ENCODE data around the gene TGFA. TPM values are rescaled to one million over a fixed set of nuclear protein-coding genes. Genes with fewer than 3 reads are reported as not detected.

Gene TGFA
- total and polyA plus RNA-seq, 2 experiments from 2014 or later, result 1.4 to 6.5 TPM

DNA sequence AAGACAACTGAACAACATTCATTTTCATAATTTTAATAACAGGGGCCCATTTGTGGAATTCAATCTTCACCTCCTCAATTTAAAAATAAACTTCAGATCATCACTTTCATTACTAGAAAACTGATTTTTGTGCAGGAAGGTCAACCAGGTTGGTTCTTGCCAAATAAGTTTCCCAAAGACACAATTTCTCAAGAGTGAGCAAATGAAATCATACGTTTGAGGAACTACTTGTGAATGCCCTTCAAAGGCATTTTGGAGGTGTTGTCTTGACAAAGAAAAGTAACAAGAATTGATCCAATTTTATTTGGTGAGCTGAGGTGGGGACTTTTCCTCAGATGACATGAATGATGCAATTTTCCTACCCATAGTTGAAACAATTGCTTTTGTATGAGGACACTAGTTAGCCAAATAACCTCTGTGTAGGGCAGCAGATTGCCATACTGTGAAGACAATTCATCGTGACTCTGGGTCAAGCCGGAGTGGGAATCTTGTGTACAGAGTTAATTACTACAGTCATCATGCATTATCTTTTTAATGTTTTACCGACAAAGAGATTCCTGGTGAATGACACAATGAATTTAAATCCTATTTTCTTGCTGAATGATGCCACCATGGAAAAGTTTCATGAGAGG is 121.8 kb downstream of the TGFA start (continued):
- TF ChIP-seq, protein P1, sequence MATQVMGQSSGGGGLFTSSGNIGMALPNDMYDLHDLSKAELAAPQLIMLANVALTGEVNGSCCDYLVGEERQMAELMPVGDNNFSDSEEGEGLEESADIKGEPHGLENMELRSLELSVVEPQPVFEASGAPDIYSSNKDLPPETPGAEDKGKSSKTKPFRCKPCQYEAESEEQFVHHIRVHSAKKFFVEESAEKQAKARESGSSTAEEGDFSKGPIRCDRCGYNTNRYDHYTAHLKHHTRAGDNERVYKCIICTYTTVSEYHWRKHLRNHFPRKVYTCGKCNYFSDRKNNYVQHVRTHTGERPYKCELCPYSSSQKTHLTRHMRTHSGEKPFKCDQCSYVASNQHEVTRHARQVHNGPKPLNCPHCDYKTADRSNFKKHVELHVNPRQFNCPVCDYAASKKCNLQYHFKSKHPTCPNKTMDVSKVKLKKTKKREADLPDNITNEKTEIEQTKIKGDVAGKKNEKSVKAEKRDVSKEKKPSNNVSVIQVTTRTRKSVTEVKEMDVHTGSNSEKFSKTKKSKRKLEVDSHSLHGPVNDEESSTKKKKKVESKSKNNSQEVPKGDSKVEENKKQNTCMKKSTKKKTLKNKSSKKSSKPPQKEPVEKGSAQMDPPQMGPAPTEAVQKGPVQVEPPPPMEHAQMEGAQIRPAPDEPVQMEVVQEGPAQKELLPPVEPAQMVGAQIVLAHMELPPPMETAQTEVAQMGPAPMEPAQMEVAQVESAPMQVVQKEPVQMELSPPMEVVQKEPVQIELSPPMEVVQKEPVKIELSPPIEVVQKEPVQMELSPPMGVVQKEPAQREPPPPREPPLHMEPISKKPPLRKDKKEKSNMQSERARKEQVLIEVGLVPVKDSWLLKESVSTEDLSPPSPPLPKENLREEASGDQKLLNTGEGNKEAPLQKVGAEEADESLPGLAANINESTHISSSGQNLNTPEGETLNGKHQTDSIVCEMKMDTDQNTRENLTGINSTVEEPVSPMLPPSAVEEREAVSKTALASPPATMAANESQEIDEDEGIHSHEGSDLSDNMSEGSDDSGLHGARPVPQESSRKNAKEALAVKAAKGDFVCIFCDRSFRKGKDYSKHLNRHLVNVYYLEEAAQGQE (IDR thresholded peaks at IDR 0.05; ENCODE audit: unreplicated experiment), result no peak
- TF ChIP-seq POLR2AphosphoS5 (IDR thresholded peaks at IDR 0.05; ENCODE audit: low read depth), result no peak
- TF ChIP-seq ZNF331 (CRISPR knock-in tag; IDR thresholded peaks at IDR 0.05; ENCODE audit: low read depth), result no peak
- TF ChIP-seq, protein P2, sequence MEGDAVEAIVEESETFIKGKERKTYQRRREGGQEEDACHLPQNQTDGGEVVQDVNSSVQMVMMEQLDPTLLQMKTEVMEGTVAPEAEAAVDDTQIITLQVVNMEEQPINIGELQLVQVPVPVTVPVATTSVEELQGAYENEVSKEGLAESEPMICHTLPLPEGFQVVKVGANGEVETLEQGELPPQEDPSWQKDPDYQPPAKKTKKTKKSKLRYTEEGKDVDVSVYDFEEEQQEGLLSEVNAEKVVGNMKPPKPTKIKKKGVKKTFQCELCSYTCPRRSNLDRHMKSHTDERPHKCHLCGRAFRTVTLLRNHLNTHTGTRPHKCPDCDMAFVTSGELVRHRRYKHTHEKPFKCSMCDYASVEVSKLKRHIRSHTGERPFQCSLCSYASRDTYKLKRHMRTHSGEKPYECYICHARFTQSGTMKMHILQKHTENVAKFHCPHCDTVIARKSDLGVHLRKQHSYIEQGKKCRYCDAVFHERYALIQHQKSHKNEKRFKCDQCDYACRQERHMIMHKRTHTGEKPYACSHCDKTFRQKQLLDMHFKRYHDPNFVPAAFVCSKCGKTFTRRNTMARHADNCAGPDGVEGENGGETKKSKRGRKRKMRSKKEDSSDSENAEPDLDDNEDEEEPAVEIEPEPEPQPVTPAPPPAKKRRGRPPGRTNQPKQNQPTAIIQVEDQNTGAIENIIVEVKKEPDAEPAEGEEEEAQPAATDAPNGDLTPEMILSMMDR (conservative IDR thresholded peaks at IDR 0.05; ENCODE audit: low read depth in 2 of 2), result no peak
- TF ChIP-seq ZNF114 (CRISPR knock-in tag; IDR thresholded peaks at IDR 0.05), result no peak

DNA sequence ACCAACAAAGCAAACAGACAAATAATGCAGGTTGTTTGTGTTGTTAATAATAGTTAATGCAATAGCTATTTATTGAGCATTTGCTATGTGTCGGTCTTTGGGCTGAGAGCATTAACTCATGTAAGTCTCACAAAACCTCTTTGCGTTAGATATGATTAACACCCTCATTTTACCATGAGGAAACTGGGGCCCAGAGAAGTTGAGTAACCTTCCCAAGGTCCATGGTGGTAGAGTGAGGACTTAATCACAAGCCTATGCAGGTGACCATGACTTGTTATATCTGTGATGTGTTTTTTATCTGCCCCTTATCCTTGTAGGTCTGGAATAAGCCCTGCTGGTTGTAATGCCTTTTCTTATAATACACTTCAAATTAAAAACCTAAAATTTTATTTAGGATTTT is 127.3 kb downstream of the TGFA start:
- no peaks in the 10 kb centered on the region for H3K79me2 ChIP-seq (replicated peaks; ENCODE audit: insufficient read depth)
- no peaks in the 10 kb centered on the region for H3F3A ChIP-seq (replicated peaks; ENCODE audit: low read depth)
- no peaks in the 10 kb centered on the region for H3K36me3 Mint-ChIP-seq (ENCODE audit: low read depth)
- H3K36me3 ChIP-seq (ENCODE audit: insufficient read depth), result no peaks in the 10 kb centered on the region
- no peak overlapping the region for H3K27ac ChIP-seq (ENCODE audit: low read depth)
- DNase-seq (ENCODE audit: low spot score), result no peak
- H3K4me2 ChIP-seq, result no peak overlapping the region
- no peaks in the 10 kb centered on the region for H3K4me1 Mint-ChIP-seq
- TF ChIP-seq, protein P2 (conservative IDR thresholded peaks at IDR 0.05; ENCODE audit: low read depth in 2 of 2), result no peak
- TF ChIP-seq, protein P3, sequence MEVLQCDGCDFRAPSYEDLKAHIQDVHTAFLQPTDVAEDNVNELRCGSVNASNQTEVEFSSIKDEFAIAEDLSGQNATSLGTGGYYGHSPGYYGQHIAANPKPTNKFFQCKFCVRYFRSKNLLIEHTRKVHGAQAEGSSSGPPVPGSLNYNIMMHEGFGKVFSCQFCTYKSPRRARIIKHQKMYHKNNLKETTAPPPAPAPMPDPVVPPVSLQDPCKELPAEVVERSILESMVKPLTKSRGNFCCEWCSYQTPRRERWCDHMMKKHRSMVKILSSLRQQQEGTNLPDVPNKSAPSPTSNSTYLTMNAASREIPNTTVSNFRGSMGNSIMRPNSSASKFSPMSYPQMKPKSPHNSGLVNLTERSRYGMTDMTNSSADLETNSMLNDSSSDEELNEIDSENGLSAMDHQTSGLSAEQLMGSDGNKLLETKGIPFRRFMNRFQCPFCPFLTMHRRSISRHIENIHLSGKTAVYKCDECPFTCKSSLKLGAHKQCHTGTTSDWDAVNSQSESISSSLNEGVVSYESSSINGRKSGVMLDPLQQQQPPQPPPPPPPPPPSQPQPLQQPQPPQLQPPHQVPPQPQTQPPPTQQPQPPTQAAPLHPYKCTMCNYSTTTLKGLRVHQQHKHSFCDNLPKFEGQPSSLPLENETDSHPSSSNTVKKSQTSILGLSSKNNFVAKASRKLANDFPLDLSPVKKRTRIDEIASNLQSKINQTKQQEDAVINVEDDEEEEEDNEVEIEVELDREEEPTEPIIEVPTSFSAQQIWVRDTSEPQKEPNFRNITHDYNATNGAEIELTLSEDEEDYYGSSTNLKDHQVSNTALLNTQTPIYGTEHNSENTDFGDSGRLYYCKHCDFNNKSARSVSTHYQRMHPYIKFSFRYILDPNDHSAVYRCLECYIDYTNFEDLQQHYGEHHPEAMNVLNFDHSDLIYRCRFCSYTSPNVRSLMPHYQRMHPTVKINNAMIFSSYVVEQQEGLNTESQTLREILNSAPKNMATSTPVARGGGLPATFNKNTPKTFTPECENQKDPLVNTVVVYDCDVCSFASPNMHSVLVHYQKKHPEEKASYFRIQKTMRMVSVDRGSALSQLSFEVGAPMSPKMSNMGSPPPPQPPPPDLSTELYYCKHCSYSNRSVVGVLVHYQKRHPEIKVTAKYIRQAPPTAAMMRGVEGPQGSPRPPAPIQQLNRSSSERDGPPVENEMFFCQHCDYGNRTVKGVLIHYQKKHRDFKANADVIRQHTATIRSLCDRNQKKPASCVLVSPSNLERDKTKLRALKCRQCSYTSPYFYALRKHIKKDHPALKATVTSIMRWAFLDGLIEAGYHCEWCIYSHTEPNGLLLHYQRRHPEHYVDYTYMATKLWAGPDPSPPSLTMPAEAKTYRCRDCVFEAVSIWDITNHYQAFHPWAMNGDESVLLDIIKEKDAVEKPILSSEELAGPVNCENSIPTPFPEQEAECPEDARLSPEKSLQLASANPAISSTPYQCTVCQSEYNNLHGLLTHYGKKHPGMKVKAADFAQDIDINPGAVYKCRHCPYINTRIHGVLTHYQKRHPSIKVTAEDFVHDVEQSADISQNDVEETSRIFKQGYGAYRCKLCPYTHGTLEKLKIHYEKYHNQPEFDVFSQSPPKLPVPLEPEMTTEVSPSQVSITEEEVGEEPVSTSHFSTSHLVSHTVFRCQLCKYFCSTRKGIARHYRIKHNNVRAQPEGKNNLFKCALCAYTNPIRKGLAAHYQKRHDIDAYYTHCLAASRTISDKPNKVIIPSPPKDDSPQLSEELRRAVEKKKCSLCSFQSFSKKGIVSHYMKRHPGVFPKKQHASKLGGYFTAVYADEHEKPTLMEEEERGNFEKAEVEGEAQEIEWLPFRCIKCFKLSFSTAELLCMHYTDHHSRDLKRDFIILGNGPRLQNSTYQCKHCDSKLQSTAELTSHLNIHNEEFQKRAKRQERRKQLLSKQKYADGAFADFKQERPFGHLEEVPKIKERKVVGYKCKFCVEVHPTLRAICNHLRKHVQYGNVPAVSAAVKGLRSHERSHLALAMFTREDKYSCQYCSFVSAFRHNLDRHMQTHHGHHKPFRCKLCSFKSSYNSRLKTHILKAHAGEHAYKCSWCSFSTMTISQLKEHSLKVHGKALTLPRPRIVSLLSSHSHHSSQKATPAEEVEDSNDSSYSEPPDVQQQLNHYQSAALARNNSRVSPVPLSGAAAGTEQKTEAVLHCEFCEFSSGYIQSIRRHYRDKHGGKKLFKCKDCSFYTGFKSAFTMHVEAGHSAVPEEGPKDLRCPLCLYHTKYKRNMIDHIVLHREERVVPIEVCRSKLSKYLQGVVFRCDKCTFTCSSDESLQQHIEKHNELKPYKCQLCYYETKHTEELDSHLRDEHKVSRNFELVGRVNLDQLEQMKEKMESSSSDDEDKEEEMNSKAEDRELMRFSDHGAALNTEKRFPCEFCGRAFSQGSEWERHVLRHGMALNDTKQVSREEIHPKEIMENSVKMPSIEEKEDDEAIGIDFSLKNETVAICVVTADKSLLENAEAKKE (CRISPR knock-in tag; IDR thresholded peaks at IDR 0.05), result no peak
- TF ChIP-seq ZNF114 (CRISPR knock-in tag; IDR thresholded peaks at IDR 0.05), result no peak
- H3K4me3 Mint-ChIP-seq, result no peak overlapping the region
- peaks cover 13% of the 10 kb centered on the region for H3K27me3 Mint-ChIP-seq (ENCODE audit: insufficient read depth, low read depth, poor library complexity)
- H3K9me2 ChIP-seq (ENCODE audit: insufficient read depth), result no peaks in the 10 kb centered on the region
- H3K27ac Mint-ChIP-seq, result no peak overlapping the region
- H3K9me3 Mint-ChIP-seq, result peaks cover 3% of the 10 kb centered on the region; the same call in 2 of the 3 replicates
- H4K20me1 ChIP-seq (replicated peaks; ENCODE audit: insufficient read depth), result no peaks in the 10 kb centered on the region; the same call in 1 of the 2 replicates
- no peak for ATAC-seq
- peaks cover 68% of the 10 kb centered on the region for H3K27me3 ChIP-seq (ENCODE audit: insufficient read depth)
- peak overlapping the region; percentile 76; the same call in 1 of the 2 replicates for H2AFZ ChIP-seq
- no peak overlapping the region for H3K4me3 ChIP-seq
- H3K4me1 ChIP-seq (ENCODE audit: insufficient read depth), result no peaks in the 10 kb centered on the region
